HFFc6 (cell line): Measurements from ENCODE around the gene MEIKIN. TPM values are rescaled to one million over a fixed set of nuclear protein-coding genes. Genes with fewer than 3 reads are reported as not detected.
"Not testable (repeated sequence)": the region's sequence is repeated elsewhere in the genome, so short reads cannot be mapped to it uniquely, and the experiment has no call there.

Experiments
- DNase-seq: peaks from one replicate; pipeline ENCODE4 v3.0.0-alpha.2; 2018
- H3K27ac Mint-ChIP-seq: 2 replicates; pipeline ENCODE4 v1.8.0; 2020; ENCODE audit warnings: mild to moderate bottlenecking, mixed read lengths
- H3K27me3 Mint-ChIP-seq: 2 replicates; pipeline ENCODE4 v1.8.0; 2021; ENCODE audit warnings: mild to moderate bottlenecking, moderate library complexity, mixed read lengths; ENCODE audit not compliant: insufficient read depth
- H3K36me3 Mint-ChIP-seq: 2 replicates; pipeline ENCODE4 v1.8.0; 2021; ENCODE audit warnings: low read depth, mixed read lengths
- H3K4me1 Mint-ChIP-seq: 2 replicates; pipeline ENCODE4 v1.8.0; 2020; ENCODE audit warnings: low read depth, mixed read lengths
- H3K4me3 Mint-ChIP-seq: 2 replicates; pipeline ENCODE4 v1.8.0; 2020; ENCODE audit warnings: mild to moderate bottlenecking, moderate library complexity, mixed read lengths
- H3K9me3 Mint-ChIP-seq: 2 replicates; pipeline ENCODE4 v1.8.0; 2020; ENCODE audit warnings: mild to moderate bottlenecking, mixed read lengths
- total RNA-seq, 6 experiments: library from RNA; stranded (reverse); fragmentation: NEBNext Ultra II Directional; extraction: Animal tissue kit (Norgen Biotek cat#: 25700); gene quantifications; 2 replicates in 1 of 6; 3 replicates in 5 of 6; pipeline ENCODE4 v1.2.3, GENCODE V29; 2021
- TF ChIP-seq, protein P1 (sequence below): fragments of 200-600 bp; sonication (generic); IDR thresholded peaks from 2 replicates; pipeline ENCODE4 v1.5.0; 2021; ENCODE audit warnings: antibody characterized with exemption, mild to moderate bottlenecking

MEIKIN gene
- total RNA-seq, 6 experiments from 2014 or later: not detected

- H3K27ac Mint-ChIP-seq: no peak overlapping the region
- TF ChIP-seq, protein P1, sequence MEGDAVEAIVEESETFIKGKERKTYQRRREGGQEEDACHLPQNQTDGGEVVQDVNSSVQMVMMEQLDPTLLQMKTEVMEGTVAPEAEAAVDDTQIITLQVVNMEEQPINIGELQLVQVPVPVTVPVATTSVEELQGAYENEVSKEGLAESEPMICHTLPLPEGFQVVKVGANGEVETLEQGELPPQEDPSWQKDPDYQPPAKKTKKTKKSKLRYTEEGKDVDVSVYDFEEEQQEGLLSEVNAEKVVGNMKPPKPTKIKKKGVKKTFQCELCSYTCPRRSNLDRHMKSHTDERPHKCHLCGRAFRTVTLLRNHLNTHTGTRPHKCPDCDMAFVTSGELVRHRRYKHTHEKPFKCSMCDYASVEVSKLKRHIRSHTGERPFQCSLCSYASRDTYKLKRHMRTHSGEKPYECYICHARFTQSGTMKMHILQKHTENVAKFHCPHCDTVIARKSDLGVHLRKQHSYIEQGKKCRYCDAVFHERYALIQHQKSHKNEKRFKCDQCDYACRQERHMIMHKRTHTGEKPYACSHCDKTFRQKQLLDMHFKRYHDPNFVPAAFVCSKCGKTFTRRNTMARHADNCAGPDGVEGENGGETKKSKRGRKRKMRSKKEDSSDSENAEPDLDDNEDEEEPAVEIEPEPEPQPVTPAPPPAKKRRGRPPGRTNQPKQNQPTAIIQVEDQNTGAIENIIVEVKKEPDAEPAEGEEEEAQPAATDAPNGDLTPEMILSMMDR: no peak
- DNase-seq: no peak
- H3K27me3 Mint-ChIP-seq: peaks cover 5% of the 10 kb centered on the region; the same call in 1 of the 2 replicates
- no peaks in the 10 kb centered on the region for H3K9me3 Mint-ChIP-seq
- no peak overlapping the region for H3K4me3 Mint-ChIP-seq
- no peaks in the 10 kb centered on the region for H3K4me1 Mint-ChIP-seq
- no peaks in the 10 kb centered on the region for H3K36me3 Mint-ChIP-seq
Observed at GRCh38 chr5:131906668-131907067, 38.8 kb downstream of the MEIKIN start.

DNA sequence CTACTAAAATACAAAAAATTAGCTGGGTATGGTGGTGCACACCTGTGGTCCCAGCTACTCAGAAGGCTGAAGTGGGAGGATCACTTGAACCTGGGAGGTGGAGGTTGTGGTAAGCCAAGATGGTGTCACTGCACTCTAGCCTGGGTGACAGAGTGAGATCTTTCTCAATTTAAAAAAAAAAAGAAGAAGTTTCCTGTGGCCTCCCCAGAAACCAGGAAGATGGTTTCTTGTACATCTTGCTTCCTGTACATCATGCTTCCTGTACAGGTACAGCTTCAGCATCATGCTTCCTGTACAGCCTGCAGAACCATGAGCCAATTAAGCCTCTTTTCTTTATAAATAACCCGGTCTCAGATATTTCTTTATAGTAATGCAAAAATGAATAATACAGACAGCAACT lies 43.2 kb downstream of the MEIKIN start:
- not testable (repeated sequence) for H3K27ac Mint-ChIP-seq, DNase-seq, H3K9me3 Mint-ChIP-seq, H3K4me1 Mint-ChIP-seq, H3K4me3 Mint-ChIP-seq, H3K27me3 Mint-ChIP-seq, H3K36me3 Mint-ChIP-seq

- H3K9me3 Mint-ChIP-seq: peaks cover 4% of the 10 kb centered on the region; the same call in 1 of the 2 replicates
- H3K4me3 Mint-ChIP-seq: no peak overlapping the region
- H3K36me3 Mint-ChIP-seq: no peaks in the 10 kb centered on the region
- TF ChIP-seq, protein P1: no peak
- no peak overlapping the region for H3K27ac Mint-ChIP-seq
- DNase-seq: no peak
- peaks cover 1% of the 10 kb centered on the region for H3K27me3 Mint-ChIP-seq
- no peaks in the 10 kb centered on the region for H3K4me1 Mint-ChIP-seq
Observed at GRCh38 chr5:131899686-131900085, 45.8 kb downstream of the MEIKIN start.

GRCh38 chr5:131883984-131884383 lies 61.5 kb downstream of the MEIKIN start:
- Mint-ChIP-seq H3K4me1 (no peaks in the 10 kb centered on the region), H3K27me3 (peaks cover 4% of the 10 kb centered on the region)
- TF ChIP-seq, protein P1: no peak

GRCh38 chr5:131879705-131880104 lies 65.8 kb downstream of the MEIKIN start:
- H3K9me3 Mint-ChIP-seq: no peaks in the 10 kb centered on the region; the same call in 1 of the 2 replicates
- no peak overlapping the region for H3K4me3 Mint-ChIP-seq
- H3K4me1 Mint-ChIP-seq: no peaks in the 10 kb centered on the region
- H3K27ac Mint-ChIP-seq: no peak overlapping the region
- no peaks in the 10 kb centered on the region for H3K36me3 Mint-ChIP-seq
- peaks cover 4% of the 10 kb centered on the region for H3K27me3 Mint-ChIP-seq
- TF ChIP-seq, protein P1: no peak
- DNase-seq: no peak

More at GRCh38 chr5:131883984-131884383, 61.5 kb downstream of the MEIKIN start:
- no peak overlapping the region for H3K4me3 Mint-ChIP-seq
- no peak overlapping the region for H3K27ac Mint-ChIP-seq
- H3K9me3 Mint-ChIP-seq: no peaks in the 10 kb centered on the region
- no peak for DNase-seq
- no peaks in the 10 kb centered on the region for H3K36me3 Mint-ChIP-seq

GRCh38 chr5:131877873-131878272 lies 67.6 kb downstream of the MEIKIN start:
- H3K36me3 Mint-ChIP-seq: no peaks in the 10 kb centered on the region
- no peak for DNase-seq
- no peaks in the 10 kb centered on the region for H3K4me1 Mint-ChIP-seq
- TF ChIP-seq, protein P1: no peak
- peaks cover 2% of the 10 kb centered on the region for H3K27me3 Mint-ChIP-seq
- no peaks in the 10 kb centered on the region; the same call in 1 of the 2 replicates for H3K9me3 Mint-ChIP-seq
- no peak overlapping the region for H3K4me3 Mint-ChIP-seq
- H3K27ac Mint-ChIP-seq: no peak overlapping the region

- H3K4me3 Mint-ChIP-seq, H3K9me3 Mint-ChIP-seq, H3K36me3 Mint-ChIP-seq, H3K27me3 Mint-ChIP-seq, H3K27ac Mint-ChIP-seq, DNase-seq, H3K4me1 Mint-ChIP-seq: not testable (repeated sequence)
Observed at GRCh38 chr5:131871251-131871650, 74.2 kb downstream of the MEIKIN start.
